GM21390 (cell line): Measurements from ENCODE around the gene GRAPL.
"Not testable (repeated sequence)": the region's sequence is repeated elsewhere in the genome, so short reads cannot be mapped to it uniquely, and the experiment has no call there.

Experiments
- ATAC-seq: cut with Tn5 transposase; IDR thresholded peaks from one replicate; pipeline ENCODE4 v1.9.1; 2021; ENCODE audit not compliant: unreplicated experiment

The GRAPL gene

DNA sequence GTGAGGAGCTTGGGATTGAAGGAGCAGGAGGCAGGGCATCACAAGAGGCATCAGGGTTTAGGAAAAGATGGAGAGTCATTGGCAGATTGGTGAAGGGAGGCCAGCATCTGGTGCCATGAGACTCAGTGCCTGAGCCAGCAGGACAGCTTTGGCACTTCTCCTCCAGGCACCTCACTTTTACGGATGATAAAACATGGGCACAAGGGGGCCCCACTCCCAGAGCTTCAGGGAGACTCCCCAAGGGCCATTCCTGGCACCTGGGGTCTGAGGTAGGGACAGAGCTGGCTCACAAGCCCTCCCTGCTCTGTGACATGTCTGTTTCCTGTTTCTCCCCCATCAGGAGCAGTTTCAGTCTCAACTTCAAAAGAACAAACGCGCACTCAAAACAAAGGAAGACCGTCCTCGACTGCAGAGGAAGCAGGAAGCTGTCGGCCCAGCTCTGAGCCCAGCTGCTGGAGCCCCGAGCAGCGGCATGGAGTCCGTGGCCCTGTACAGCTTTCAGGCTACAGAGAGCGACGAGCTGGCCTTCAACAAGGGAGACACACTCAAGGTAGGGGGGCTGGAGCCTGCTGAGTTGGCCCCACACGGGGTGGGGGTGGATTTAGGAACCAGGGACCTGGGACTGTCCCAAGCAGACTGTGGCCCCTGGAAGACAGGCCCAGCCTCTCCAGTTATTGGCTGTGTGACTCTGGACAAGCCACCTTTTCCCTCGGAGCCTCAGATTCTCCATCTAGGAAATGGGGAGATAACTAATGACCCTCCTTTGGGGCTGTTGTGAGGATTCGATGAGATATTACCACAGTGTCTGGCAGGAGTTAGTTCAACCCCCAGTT lies at the start of gene GRAPL:
Gene GRAPL, plus strand, starts transcription at position 442 of the 833 bp plus-strand sequence. Its CDS starts 31 bp downstream, at position 473.
- not testable (repeated sequence) for ATAC-seq

DNA sequence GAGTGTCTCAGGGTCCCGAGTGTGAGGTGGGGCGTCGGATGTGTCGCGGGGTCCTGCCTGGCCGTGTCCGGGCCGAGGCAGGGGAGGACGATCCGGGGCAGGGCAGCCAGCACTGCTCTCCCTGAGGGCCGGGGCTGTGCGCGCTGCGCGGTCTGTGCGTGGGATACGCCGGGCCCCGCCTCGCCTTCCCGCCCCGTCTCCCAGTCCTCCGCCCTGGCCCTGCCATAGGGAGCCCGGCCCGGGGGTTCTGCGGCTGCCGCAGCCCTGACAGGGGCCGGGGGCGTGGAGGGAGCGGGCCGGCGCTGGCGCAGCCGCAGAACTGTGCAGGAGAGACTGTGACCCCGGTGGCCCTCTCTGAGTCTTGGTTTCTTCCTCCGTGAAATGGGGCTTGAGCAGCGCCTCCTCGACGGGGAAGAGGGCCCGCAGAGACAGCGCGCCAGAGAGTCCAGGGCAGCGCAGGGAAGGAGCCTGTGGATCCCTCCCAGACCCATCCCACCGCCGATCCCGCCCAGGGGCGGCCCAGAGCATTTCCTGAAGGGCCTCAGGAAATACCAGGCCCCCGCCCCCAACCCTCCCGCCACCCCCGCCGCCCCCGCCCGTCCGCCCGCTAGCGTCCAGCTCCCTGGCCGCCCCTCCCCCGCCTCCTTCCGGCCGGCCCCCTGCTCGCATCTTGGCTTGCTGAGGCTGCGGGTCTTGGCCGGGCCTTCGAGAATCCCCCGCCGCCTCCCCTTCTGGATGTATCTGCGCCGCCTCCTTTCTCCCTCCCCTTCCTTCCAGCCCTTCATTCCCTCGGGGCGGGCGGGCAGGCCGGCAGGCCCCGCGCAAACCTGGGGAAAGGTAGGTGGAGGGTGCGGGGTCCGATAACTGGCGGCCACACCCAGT lies 38.3 kb upstream of the GRAPL start:
- ATAC-seq = not testable (repeated sequence)

DNA sequence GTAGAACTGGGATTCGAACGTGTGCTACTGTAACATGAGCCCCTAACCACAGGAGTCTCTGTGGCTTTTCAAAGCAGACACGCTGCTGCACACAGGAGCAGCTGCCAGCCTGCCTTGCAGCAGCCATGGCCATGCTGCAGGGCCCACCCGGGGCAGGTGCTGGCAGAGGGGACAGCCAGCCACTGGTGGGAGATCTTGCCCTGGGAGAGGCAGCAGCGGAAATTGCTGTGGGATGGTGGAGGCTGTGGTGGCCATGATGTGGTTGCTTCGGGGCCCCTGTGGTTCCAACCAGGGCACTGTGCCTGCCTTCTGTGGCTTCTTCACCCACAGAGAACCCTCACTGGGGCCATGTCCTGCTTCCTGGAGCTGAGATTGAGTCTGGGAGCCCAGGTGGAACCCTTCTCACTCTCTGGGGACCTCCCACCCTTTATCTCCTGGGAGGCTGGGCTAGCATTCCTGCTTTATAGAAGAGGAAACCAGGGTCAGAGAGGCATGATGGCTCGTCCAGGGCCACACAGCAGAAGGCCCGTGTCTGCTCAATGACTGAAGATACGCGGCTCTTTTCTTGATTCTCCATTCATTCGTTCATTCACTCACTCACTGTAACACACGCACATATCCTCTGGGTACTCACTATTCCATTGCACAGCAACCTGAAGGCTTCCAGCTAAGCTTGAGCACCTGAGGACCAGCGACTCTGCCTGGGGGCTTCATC lies 37.2 kb upstream of the GRAPL start:
- ATAC-seq = not testable (repeated sequence)

DNA sequence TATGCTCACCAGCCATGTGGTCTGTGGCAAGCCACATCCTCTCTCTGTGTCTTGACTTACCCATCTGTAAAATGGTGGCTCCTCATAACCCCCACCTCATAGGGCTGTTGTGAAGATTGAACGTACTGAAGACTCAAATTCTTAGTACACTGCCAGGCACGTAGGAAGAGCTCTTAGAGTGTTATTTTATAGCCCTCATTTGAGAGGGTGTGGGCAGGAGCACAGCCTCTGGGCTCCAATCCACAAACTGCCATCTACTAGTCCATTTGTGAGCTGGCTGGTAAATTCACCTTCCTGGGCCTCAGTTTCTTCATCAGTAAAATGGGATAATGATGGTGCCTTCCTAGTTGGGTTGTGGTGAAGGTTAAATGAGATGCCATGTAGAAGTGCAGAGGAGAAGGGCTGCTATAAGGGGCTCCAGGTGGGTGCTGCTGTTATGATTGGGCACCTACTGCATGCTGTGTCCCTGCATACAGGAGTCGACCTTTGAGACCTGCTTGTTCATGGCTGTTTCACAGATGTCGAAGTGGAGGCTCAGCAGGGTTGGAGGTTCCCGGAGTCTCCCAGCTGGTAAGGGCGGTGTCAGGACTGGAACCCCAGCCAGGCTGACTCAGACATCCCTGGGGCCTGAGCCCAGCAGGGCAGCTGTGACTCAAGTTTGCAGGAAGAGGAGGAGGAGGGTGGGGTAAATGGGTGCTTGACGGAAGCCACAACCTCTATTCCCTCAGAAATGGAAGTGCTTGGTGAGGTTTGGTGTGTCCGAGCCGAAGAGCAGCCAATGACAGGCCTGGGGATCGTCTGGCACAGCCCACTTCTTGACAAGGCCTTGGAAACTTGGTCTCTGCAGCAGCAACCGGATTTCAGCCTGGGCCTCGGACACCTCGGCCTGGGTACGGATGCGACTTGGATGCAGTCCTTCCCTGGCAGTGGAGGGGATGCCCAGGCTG lies 34.4 kb upstream of the GRAPL start:
- not testable (repeated sequence) for ATAC-seq

DNA sequence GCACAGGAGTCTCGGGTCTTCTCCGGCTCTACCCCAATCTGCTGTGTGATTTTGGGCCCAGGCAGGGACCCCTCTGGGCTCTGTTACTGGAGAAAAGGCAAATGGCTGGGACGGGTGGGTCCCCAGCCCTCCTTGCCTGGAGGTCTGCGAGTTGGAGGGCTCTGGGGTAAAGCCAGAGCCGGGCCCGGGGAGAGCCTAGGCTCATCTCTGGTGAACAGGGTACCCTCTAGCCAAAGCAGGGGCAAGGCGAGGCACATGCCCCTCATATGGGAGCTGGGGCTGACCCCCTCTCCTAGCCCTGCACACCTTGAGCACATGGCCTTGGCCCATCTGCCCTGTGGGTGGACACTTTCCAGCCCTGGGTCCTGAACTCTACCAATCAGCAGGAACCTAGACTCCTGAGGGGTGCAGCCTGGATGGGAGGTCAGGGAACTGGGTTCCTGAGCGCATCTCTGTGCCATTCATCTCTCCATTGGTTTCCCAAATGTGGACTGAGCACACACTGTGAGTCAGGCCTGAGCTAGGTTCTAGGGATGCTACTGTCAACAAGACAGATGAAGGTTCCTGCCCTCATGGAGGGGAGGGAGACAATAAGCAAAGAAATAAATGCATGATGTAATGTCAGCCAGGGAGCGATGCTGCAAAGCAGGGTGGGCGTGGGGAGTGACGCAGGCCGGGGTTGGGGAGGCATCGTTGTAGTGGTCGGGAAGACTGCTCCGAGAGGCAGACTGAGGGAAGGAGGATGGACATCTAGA lies 33.5 kb upstream of the GRAPL start:
- not testable (repeated sequence) for ATAC-seq

DNA sequence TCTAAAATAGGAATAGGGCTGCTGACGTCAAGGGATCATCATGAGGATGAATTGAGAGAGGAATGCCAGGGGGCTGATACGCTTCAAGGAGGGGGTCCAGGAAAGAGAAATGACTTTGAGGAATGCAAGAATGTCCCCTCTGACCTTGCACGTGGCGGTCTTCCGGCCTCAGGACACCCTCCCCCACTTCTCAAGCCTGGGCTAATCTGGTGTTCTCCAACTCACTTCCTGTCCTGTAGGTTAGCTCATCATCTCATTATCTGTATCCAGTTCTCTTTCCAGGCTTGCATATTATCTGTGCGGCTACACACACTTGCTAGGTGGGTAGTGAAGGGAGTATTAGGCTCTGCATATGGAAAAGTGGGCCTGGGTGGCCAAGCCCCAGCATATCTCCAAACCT lies 18.9 kb upstream of the GRAPL start:
- ATAC-seq = not testable (repeated sequence)

DNA sequence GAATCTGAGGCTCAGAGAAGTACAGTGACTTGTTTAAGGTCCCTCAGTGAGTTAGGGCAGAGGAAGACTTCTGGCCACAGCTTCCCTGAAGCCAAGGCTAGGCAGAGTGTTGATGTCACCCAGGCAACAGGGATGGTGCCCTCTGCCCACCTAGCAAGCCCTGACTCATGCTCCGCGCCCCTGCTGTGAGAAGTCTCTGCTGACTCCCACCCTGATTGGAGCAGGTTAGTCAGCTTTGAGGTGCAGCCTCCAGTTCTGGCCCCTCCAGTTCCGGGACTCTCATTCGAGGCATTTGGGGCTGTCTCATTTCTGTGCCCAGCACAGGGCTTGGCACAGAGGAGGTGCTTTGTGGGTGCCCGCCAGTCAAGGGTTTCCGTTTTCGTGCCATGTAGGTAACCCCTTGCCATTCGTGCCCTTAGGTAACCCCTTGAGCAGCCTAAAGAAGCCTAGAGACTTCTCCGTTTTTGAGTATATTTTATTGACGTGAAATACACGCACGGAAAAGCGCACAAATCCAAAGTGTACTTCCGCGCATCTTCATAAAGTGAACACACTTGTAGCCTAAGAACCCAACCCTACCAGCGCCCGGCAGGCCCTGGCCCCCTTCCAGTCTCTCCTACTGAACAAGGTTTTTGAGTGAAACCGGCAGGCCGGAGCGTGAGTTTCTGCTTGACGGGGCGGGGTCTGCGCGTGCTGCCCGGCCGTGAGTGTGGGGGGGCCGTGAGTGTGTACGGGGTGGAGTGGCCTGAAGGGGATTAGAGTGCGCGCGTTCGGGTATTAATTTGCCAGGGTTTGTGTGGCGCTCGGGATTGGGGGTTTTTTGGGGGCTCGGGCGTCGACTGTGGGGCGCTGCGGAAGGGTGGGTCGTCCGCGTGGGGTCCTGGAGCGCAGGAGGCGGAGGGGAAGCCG lies 16.9 kb upstream of the GRAPL start:
- ATAC-seq = peak; percentile 48

DNA sequence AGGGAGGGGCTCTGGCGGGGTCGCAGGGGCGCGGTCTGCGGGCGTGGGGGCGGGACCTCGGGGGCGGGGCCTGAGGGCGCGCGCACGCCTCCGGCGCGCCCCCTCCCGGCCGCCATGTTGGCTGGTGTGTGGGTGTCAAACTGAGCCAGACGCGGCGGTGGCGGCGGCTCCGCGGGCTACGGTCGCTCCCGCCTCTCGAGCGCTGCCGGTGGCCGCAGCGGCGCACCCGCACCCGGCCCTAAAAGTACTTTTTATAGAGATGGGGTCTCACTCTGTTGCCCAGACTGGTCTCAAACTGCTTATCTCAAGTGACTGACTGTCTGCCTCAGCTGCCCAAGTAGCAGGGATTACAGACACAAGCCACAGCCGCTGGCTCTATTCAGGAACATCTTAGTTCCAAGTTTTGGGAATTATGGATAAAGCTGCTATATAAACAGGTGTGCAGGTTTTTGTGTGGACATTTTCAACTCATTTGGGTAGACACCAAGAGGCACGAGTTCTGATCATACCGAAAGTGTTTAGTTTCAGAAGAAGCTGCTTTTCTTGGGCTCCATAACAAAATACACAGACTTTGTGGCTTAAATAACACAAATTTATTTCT lies 16.2 kb upstream of the GRAPL start:
- peak; percentile 67 for ATAC-seq

DNA sequence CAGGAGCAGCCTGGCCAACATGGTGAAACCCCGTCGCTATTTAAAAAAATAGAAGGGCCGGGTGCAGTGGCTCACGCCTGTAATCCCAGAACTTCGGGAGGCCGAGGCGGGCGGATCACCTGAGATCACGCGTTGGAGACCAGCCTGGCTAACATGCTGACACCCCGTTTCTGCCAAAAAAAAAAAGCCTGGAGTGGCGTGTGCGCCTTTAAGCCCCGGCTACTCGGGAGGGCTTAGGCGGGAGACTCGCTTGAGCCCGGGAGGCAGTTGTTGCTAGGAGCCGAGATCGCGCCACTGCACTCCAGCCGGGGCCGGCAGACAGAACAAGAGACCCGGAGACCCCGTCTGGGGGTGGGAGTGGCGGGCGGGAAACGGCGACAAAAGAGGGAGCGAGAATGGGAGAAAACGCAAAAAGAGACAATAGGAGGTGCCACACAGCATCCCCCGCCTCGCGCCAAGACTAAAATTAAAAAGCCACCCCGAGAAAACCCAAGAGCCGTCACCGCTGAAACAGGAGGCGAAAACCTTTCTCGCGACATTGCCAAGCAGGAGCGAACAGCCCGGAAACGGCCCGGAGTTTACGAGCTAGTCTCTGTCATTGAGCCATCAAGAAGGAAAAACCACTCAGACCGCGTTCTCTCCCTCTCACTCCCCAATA lies 15.5 kb upstream of the GRAPL start:
- ATAC-seq = peak; percentile 19

DNA sequence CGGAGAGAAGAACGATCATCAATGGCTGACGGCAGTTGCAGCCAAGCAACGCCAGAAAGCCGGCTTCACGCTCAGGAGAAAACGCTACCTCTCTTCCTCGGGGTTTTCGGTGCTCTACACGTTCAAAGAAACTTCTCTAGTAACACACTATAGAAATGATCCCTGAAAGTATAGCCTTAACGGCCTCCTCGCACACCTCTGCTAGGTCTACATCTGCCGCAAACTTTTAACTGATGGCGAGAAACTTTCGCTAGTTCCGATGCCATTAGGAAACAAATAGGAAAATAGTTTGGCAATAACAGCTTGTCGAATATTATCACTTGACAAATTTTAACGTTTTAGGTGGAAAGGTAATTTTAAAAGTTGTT lies 14.9 kb upstream of the GRAPL start:
- not testable (repeated sequence) for ATAC-seq

DNA sequence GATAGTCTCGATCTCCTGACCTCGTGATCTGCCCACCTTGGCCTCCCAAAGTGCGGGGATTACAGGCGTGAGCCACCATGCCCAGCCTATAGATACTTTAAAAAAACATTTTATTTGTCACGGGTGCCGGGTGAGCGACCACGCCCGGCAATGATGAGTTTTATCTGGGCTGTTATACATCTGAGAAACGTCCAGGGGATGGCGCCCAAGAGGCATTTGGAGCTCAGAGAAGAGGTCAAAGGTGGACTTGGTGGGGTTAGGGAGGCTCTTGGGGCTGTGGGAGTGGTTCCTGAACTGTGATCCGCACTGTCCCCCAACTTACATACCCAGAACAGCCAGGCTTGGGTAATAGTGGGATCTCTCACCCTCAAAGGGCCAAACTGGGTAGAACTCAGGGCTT lies 8.7 kb upstream of the GRAPL start:
- not testable (repeated sequence) for ATAC-seq

DNA sequence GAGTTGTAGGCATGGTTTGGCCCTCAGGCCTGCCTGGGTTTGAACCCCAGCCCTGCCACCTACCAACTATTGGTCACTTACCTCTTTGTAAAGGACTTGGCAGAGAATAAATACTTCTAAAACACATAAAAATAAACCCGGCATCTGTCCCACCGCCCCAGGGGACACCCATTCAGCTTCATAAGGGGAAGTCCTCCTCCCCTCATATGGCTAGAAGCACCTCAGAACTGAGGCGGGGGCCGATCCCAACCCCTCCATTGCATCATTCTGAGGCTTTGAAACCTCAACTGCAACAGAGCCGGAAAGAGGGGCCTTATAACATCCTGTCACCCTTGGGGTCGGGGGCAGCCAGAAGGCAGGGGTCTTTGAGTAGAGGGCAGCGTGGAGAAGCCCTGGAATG lies 2.1 kb upstream of the GRAPL start:
- not testable (repeated sequence) for ATAC-seq

DNA sequence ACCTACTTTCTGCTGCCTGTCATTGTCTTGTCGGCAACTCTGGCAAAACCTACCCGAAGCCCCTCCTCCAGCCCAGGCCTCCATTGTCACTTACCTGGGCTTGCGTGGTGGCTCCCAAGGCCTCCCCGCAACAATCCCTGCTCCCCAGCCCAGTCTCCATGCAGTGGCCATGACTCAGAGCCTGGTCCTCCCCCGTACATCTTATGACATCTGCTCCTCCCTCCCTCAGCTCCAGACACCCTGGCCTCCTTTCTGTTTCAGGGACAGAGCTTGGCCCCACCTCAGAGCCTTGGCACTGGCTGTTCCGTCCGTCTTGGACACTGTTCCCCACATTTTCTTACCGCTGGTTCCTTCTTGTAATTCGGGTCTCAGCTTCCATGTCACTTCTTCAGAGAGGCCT lies 2.1 kb downstream of the GRAPL start:
- ATAC-seq = not testable (repeated sequence)

DNA sequence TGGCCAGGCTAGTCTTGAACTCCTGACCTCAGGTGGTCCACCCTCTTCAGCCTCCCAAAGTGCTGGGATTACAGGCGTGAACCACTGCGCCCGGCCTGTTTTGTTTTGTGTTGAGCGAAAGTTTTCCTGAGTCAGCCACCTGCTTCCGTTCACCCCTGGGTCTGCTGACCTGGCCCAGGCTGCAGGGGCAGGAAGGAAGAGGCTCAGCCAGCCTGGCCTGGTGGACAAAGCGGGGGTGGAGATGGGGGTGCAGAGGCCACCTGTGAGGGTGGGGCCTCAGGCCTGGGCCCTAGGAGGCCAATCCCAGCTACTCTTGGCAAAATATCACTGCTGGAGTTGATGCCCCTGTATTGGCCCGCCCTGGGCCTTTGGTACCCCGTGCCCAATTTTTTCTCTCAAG lies 3.7 kb downstream of the GRAPL start:
- not testable (repeated sequence) for ATAC-seq

DNA sequence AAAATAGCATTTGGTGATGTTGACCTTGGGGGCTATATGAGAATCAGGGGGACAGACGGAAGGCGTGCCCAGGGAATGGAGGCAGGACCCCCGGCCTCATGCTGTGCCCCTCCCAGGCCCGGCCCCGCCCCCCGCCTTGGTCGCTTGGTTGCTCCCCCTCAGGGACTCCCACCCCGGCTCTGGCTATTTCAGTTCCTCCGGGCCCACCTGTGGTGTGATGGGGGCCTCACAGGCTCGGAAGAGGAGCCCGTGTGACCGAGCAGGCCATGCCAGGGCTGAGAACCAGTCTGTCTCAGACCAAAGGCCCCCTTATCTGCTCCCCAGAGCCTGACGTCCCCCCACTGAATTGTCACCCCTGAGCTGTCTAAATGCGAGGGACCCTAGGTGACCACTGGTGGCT lies 4.4 kb downstream of the GRAPL start:
- not testable (repeated sequence) for ATAC-seq

DNA sequence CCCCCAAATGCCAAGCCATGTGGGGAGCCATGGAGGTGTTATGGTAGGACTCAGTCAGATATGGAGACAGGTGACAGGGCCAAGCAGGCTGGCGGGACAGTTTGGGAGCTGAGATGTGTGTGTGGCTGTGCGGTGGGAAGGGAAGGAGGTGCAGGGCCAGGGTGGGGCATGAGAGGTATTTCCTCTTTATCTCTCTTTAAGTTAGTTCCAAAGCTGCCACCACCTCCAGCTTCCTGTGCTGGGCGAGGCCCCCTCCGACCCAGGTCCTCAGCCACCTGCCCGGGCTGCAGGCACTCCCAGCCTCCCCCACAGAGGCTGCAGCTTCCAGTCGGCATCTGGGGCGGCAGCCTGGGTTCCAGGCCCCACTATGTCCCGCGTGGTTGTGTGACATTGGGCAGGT lies 6.4 kb downstream of the GRAPL start:
- not testable (repeated sequence) for ATAC-seq

DNA sequence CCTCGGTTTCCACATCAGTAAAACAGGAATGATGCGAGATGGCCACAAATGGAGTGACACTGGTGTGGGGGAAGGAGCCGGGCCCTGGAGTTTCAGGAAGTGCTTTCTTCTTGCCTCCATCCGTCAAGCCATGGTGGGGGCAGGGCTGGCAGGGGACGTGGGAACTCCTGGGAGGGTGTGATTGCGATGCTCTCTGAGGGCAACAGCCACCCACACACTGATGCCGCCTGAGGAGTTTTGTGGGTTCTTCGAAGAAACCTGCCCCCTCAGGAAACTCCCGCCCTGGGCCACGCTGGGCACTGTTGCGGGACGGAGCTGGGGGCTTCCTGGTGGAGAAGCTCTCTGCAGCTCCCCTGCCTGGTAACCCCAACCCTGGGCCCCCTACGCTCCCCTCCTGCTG lies 8.0 kb downstream of the GRAPL start:
- ATAC-seq = not testable (repeated sequence)
